ENCODE measurements around the gene ONECUT2.
"Not testable (repeated sequence)": the region's sequence is repeated elsewhere in the genome, so short reads cannot be mapped to it uniquely, and the experiment has no call there.

ONECUT2 gene

GRCh38 chr18:57434536-57435494 lies at the start of gene ONECUT2:
Gene ONECUT2, plus strand, starts transcription at chr18:57435374. Its CDS starts 343 bp downstream, at chr18:57435717.
- peak; percentile 94 for DNase-seq (ENCODE audit: low spot score)

GRCh38 chr18:57389271-57389670 lies 45.9 kb upstream of the ONECUT2 start:
- DNase-seq (ENCODE audit: low spot score): no peak

- DNase-seq (ENCODE audit: low spot score): no peak
Observed at GRCh38 chr18:57390044-57390443, 45.1 kb upstream of the ONECUT2 start.

GRCh38 chr18:57394749-57395148 lies 40.4 kb upstream of the ONECUT2 start:
- DNase-seq (ENCODE audit: low spot score): not testable (repeated sequence)

GRCh38 chr18:57396831-57397230 lies 38.3 kb upstream of the ONECUT2 start:
- not testable (repeated sequence) for DNase-seq (ENCODE audit: low spot score)

GRCh38 chr18:57397440-57398132 lies 37.6 kb upstream of the ONECUT2 start:
- DNase-seq (ENCODE audit: low spot score): no peak

- no peak for DNase-seq (ENCODE audit: low spot score)
Observed at GRCh38 chr18:57404345-57404744, 30.8 kb upstream of the ONECUT2 start.

- no peak for DNase-seq (ENCODE audit: low spot score)
Observed at GRCh38 chr18:57409650-57410049, 25.5 kb upstream of the ONECUT2 start.

- DNase-seq (ENCODE audit: low spot score): no peak
Observed at GRCh38 chr18:57410749-57411148, 24.4 kb upstream of the ONECUT2 start.

GRCh38 chr18:57416542-57416941 lies 18.6 kb upstream of the ONECUT2 start:
- no peak for DNase-seq (ENCODE audit: low spot score)

- DNase-seq (ENCODE audit: low spot score): no peak
Observed at GRCh38 chr18:57422313-57422872, 12.8 kb upstream of the ONECUT2 start.

- no peak for DNase-seq (ENCODE audit: low spot score)
Observed at GRCh38 chr18:57423821-57424220, 11.4 kb upstream of the ONECUT2 start.

GRCh38 chr18:57425096-57425495 lies 10.1 kb upstream of the ONECUT2 start:
- DNase-seq (ENCODE audit: low spot score): no peak

GRCh38 chr18:57426187-57426586 lies 9.0 kb upstream of the ONECUT2 start:
- no peak for DNase-seq (ENCODE audit: low spot score)

- no peak for DNase-seq (ENCODE audit: low spot score)
Observed at GRCh38 chr18:57427429-57428201, 7.6 kb upstream of the ONECUT2 start.

GRCh38 chr18:57428221-57429150 lies 6.7 kb upstream of the ONECUT2 start:
- DNase-seq (ENCODE audit: low spot score): no peak

- no peak for DNase-seq (ENCODE audit: low spot score)
Observed at GRCh38 chr18:57429167-57430078, 5.8 kb upstream of the ONECUT2 start.

- DNase-seq (ENCODE audit: low spot score): no peak
Observed at GRCh38 chr18:57430079-57431001, 4.8 kb upstream of the ONECUT2 start.

GRCh38 chr18:57431002-57431382 lies 4.2 kb upstream of the ONECUT2 start:
- no peak for DNase-seq (ENCODE audit: low spot score)

All from Ammon's horn (tissue), 1 donor.